HepG2 (cell line): ENCODE measurements around the gene EIF4G1. TPM values are rescaled to one million over a fixed set of nuclear protein-coding genes. Genes with fewer than 3 reads are reported as not detected.

Experiments
- CHD4 ChIP-seq: fragments of 200-600 bp; sonication (generic); IDR thresholded peaks from 2 replicates; pipeline ENCODE4 v1.7.0; 2017; ENCODE audit warnings: mild to moderate bottlenecking, low read length, borderline replicate concordance
- EZH2 ChIP-seq: conservative IDR thresholded peaks from 2 replicates; pipeline ENCODE4 v1.6.1; 2012; ENCODE audit warnings: mild to moderate bottlenecking, low read depth, low read length, moderate library complexity
- KAT2B ChIP-seq: fragments of 150-350 bp; IDR thresholded peaks from 2 replicates; pipeline ENCODE4 v1.6.1; 2014; ENCODE audit warnings: low read depth, low read length, borderline replicate concordance
- KDM1A ChIP-seq: IDR thresholded peaks from 2 replicates; pipeline ENCODE4 v1.6.1; 2016; ENCODE audit warnings: missing compliant biosample characterization
- KDM3A ChIP-seq: IDR thresholded peaks from 2 replicates; pipeline ENCODE4 v1.6.1; 2018; ENCODE audit warnings: low read depth, missing compliant biosample characterization
- KLF16 ChIP-seq, 2 experiments: sonication (generic) in 1 of 2; formaldehyde crosslinking in 1 of 2; IDR thresholded peaks; 2 replicates each; pipeline versions ENCODE4 v1.6.1 to v1.8.0; 2016 to 2023; ENCODE audit warnings: missing genetic modification reagents in 2 of 2, missing compliant biosample characterization in 1 of 2
- NFAT5 ChIP-seq: sonication (generic); formaldehyde crosslinking; IDR thresholded peaks from 2 replicates; pipeline ENCODE4 v1.4.0; 2020; ENCODE audit warnings: missing genetic modification reagents
- POGK ChIP-seq: sonication (generic); formaldehyde crosslinking; conservative IDR thresholded peaks from 2 replicates; pipeline ENCODE4 v1.8.0; 2022; ENCODE audit warnings: mild to moderate bottlenecking, moderate library complexity, missing genetic modification reagents
- THAP7 ChIP-seq: sonication (generic); formaldehyde crosslinking; IDR thresholded peaks from 2 replicates; pipeline ENCODE4 v1.8.1; 2023; ENCODE audit warnings: mild to moderate bottlenecking, missing genetic modification reagents
- U2AF1 ChIP-seq: fragments of 200-400 bp; formaldehyde crosslinking; optimal IDR thresholded peaks from 2 replicates; pipeline ENCODE3; 2017; ENCODE audit warnings: mild to moderate bottlenecking, low read depth, low read length
- ZBTB7A ChIP-seq: sonication (generic); formaldehyde crosslinking; IDR thresholded peaks from 2 replicates; pipeline ENCODE4 v1.8.0; 2022; ENCODE audit warnings: mild to moderate bottlenecking, missing genetic modification reagents
- ZKSCAN8 ChIP-seq: IDR thresholded peaks from 2 replicates; pipeline ENCODE4 v1.6.1; 2016; ENCODE audit warnings: borderline replicate concordance, missing genetic modification reagents, missing compliant biosample characterization
- ZNF207 ChIP-seq: fragments of 450-650 bp; IDR thresholded peaks from 2 replicates; pipeline ENCODE4 v1.6.1; 2016; ENCODE audit warnings: antibody characterized with exemption, borderline replicate concordance
- ZNF597 ChIP-seq: sonication (generic); formaldehyde crosslinking; IDR thresholded peaks from 2 replicates; pipeline ENCODE4 v1.5.0; 2020; ENCODE audit warnings: missing genetic modification reagents
- ZNF775 ChIP-seq: sonication (generic); formaldehyde crosslinking; IDR thresholded peaks from 2 replicates; pipeline ENCODE4 v1.4.0; 2020; ENCODE audit warnings: missing genetic modification reagents, mild to moderate bottlenecking, moderate library complexity, borderline replicate concordance
- ZNF800 ChIP-seq: sonication (generic); formaldehyde crosslinking; IDR thresholded peaks from 2 replicates; pipeline ENCODE4 v1.4.0; 2020; ENCODE audit warnings: missing genetic modification reagents
- ZSCAN31 ChIP-seq: sonication (generic); formaldehyde crosslinking; IDR thresholded peaks from 2 replicates; pipeline ENCODE4 v1.5.0; 2020; ENCODE audit warnings: low read depth, mild to moderate bottlenecking, missing genetic modification reagents
- polyA plus RNA-seq, 8 experiments: library from polyadenylated mRNA; depleted of rRNA in 3 of 8; stranded (reverse) in 7 of 8; unstranded in 1 of 8; fragments of >200 nt; fragmentation: Illumina TruSeq in 4 of 8; extraction: Trizol in 4 of 8; gene quantifications; 2 replicates each; pipeline versions ENCODE4 v1.2.1 to v1.2.3, GENCODE V29; 2011 to 2016; ENCODE audit warnings: low read depth in 4 of 8, missing spikeins in 1 of 8, mixed read lengths in 1 of 8; ENCODE audit not compliant: insufficient read depth in 1 of 8
- total RNA-seq, 5 experiments: library from RNA; depleted of rRNA; stranded (reverse); fragments of >200 nt; fragmentation: Illumina TruSeq; extraction: Trizol; gene quantifications; 2 replicates each; pipeline ENCODE4 v1.2.3, GENCODE V29; 2016; ENCODE audit warnings: low read depth in 1 of 5

The EIF4G1 gene
- total and polyA plus RNA-seq, 2 of the 13 experiments (the other 11 are each of a cell fraction or from before 2014, with no cell fraction given) = 208 to 213 TPM

- no peak for TF ChIP-seq ZNF207
- 0 out of 2 replicates have a peak, but pooled peaks have one; percentile 28 for TF ChIP-seq ZBTB7A (CRISPR knock-in tag)
- TF ChIP-seq KLF16 (CRISPR knock-in tag; IDR thresholded peaks at IDR 0.05) = peak in 1 of 2 experiments; percentile 55; a peak in 2 of 4 replicates
- no peak for TF ChIP-seq CHD4
- TF ChIP-seq KDM1A = no peak
- no peak for TF ChIP-seq EZH2
- TF ChIP-seq ZKSCAN8 = no peak
- TF ChIP-seq KDM3A (CRISPR knock-in tag) = no peak; the same call in 1 of the 2 replicates
- TF ChIP-seq U2AF1 = no peak
- no peak for TF ChIP-seq ZNF800
- TF ChIP-seq ZNF775 (CRISPR knock-in tag) = no peak
- TF ChIP-seq KAT2B = no peak
- peak; percentile 68; the same call in 1 of the 2 replicates for TF ChIP-seq ZSCAN31
- TF ChIP-seq NFAT5 = no peak
- TF ChIP-seq THAP7 (CRISPR knock-in tag) = peak; percentile 89; the same call in 1 of the 2 replicates
- peak; percentile 71; the same call in 1 of the 2 replicates for TF ChIP-seq POGK (CRISPR knock-in tag)
- no peak for TF ChIP-seq ZNF597
Observed at GRCh38 chr3:184335661-184336546, 21.5 kb downstream of the EIF4G1 start (continued).
